Measurements from ENCODE around the gene RPS18. TPM values are rescaled to one million over a fixed set of nuclear protein-coding genes. Genes with fewer than 3 reads are reported as not detected.

RPS18 gene
- total and polyA plus RNA-seq, 10 of the 15 experiments (the other 5 are each of a cell fraction or from before 2014, with no cell fraction given), result 4,228 to 20,828 (median 7,406) TPM

- no TSS peak for BruUV-seq (replicated peaks)
- H3K4me3 ChIP-seq, result no peak overlapping the region
- WGBS (ENCODE audit: insufficient coverage, insufficient replicate concordance, low lambda C conversion rate, missing lambda C conversion rate), result 85% methylated on average over 3 of the region's 3 CpGs
- no peak overlapping the region for H2AFZ ChIP-seq (ENCODE audit: control insufficient read depth, low read depth, low read length)
- TF ChIP-seq MYC (IDR thresholded peaks at IDR 0.05; ENCODE audit: insufficient read depth, insufficient read length, insufficient replicate concordance, low read length, severe bottlenecking) (no peak), PAX5 (IDR thresholded peaks at IDR 0.05; ENCODE audit: borderline replicate concordance, low read depth, low read length) (no peak), TCF3 (IDR thresholded peaks at IDR 0.05; ENCODE audit: borderline replicate concordance, insufficient read depth, low read depth, low read length) (no peak), E2F4 (IDR thresholded peaks at IDR 0.05; ENCODE audit: low read depth, low read length) (no peak), ZBTB4 (CRISPR knock-in tag; IDR thresholded peaks at IDR 0.05) (no peak), MAX (IDR thresholded peaks at IDR 0.05; ENCODE audit: low read depth, low read length) (no peak), PBX3 (IDR thresholded peaks at IDR 0.05; ENCODE audit: insufficient replicate concordance, low read depth, low read length) (no peak), EGR1 (IDR thresholded peaks at IDR 0.05; ENCODE audit: borderline replicate concordance in 1 of 2, low read depth in 2 of 2, low read length in 2 of 2) (no peak), TAF1 (IDR thresholded peaks at IDR 0.05; ENCODE audit: borderline replicate concordance, low read depth, low read length) (no peak), FOXM1 (IDR thresholded peaks at IDR 0.05; ENCODE audit: low read depth, low read length) (no peak)
- ChIA-PET SMC1A (ENCODE audit: uncharacterized antibody, unreplicated experiment) (interaction anchor here (1.2 to 1.6 kb wide), 2 partner anchors 10 to 94 kb away, joined by 3 to 7 read pairs; no protein-coding TSS in a partner anchor), RAD21 (ENCODE audit: unreplicated experiment) (interaction anchor here (1.3 kb wide), 1 partner anchor 30 kb away, joined by 3 read pairs; the partner anchor contains the start of genes RPS18 and VPS52), CTCF (interaction anchor here (0.6 to 3.6 kb wide), 3 partner anchors 10 to 43 kb away, joined by 4 to 30 read pairs (median 9); partner anchors contain the start of gene TAPBP), POLR2A (interaction anchor here (0.7 to 1.6 kb wide), 6 partner anchors 10 to 229 kb away, joined by 3 to 7 read pairs (median 4); partner anchors contain the start of genes RPS18 and VPS52)
- DNase-seq (ENCODE audit: low read depth, low spot score) (no peak), ATAC-seq (no peak), FAIRE-seq (no peak)
- intact Hi-C loops (cut with micrococcal nuclease; ENCODE audit: unreplicated experiment), result no loop called here
- H3K27ac ChIP-seq (ENCODE audit: control insufficient read depth, insufficient read depth), result no peak overlapping the region
- no peak overlapping the region for H3K9ac ChIP-seq (ENCODE audit: control insufficient read depth, insufficient read depth, low read length)
- peaks cover 5% of the 10 kb centered on the region; the same call in 1 of the 2 replicates for H4K20me1 ChIP-seq (ENCODE audit: control insufficient read depth, insufficient read depth)
- H3K27me3 ChIP-seq (replicated peaks in 1 of 2; ENCODE audit: control insufficient read depth in 2 of 2, insufficient read depth in 2 of 2, low read length in 1 of 2), result no peaks in the 10 kb centered on the region
- no peaks in the 10 kb centered on the region for H3K9me3 ChIP-seq (replicated peaks; ENCODE audit: control insufficient read depth, insufficient read depth, low read length)
- in situ Hi-C loops (cut with MboI), result no loop called here
- no peak overlapping the region for H3K4me2 ChIP-seq (ENCODE audit: control insufficient read depth, insufficient read depth)
- H3K79me2 ChIP-seq (ENCODE audit: control insufficient read depth, insufficient read depth, low read length), result peaks cover 16% of the 10 kb centered on the region
- peaks cover 19 to 21% of the 10 kb centered on the region in 2 experiments for H3K36me3 ChIP-seq (ENCODE audit: control insufficient read depth in 2 of 2, insufficient read depth in 2 of 2, low read length in 1 of 2)
- peaks cover 11% of the 10 kb centered on the region for H3K4me1 ChIP-seq (ENCODE audit: control insufficient read depth, insufficient read depth, low read length)
Observed at GRCh38 chr6:33301877-33302276, 30.0 kb downstream of the RPS18 start.
